KMS-11 (cell line): ENCODE data around the gene SHISA8.

Source experiments
- H2AFZ ChIP-seq: fragments of 200-600 bp; sonication (generic); 2 replicates; pipeline ENCODE4 v1.6.1; 2016; ENCODE audit warnings: antibody characterized with exemption, mixed run types, low read depth
- H3K27ac ChIP-seq: fragments of 200-600 bp; sonication (generic); 2 replicates; pipeline ENCODE4 v1.6.1; 2016; ENCODE audit warnings: mild to moderate bottlenecking, mixed run types
- H3K27me3 ChIP-seq: fragments of 200-600 bp; sonication (generic); 2 replicates; pipeline ENCODE4 v1.6.1; 2017; ENCODE audit warnings: mild to moderate bottlenecking, low read depth, mixed run types, moderate library complexity; ENCODE audit not compliant: insufficient read depth
- H3K36me3 ChIP-seq: fragments of 200-600 bp; sonication (generic); 2 replicates; pipeline ENCODE4 v1.6.1; 2017; ENCODE audit warnings: mild to moderate bottlenecking, mixed run types; ENCODE audit not compliant: insufficient read depth
- H3K4me1 ChIP-seq: fragments of 200-600 bp; sonication (generic); 2 replicates; pipeline ENCODE4 v1.6.1; 2016; ENCODE audit warnings: mild to moderate bottlenecking, low read depth, mixed run types; ENCODE audit not compliant: poor library complexity, severe bottlenecking
- H3K4me2 ChIP-seq: fragments of 200-600 bp; sonication (generic); 2 replicates; pipeline ENCODE4 v1.7.0; 2016; ENCODE audit warnings: mild to moderate bottlenecking, mixed run types
- H3K4me3 ChIP-seq: fragments of 200-600 bp; sonication (generic); IDR thresholded peaks from 2 replicates; pipeline ENCODE4 v1.6.1; 2017; ENCODE audit warnings: low read depth, low read length, mixed read lengths; ENCODE audit not compliant: insufficient read depth
- H3K79me2 ChIP-seq: fragments of 200-600 bp; sonication (generic); 2 replicates; pipeline ENCODE4 v1.6.1; 2016; ENCODE audit warnings: low read depth, mixed run types; ENCODE audit not compliant: insufficient read depth
- H3K9ac ChIP-seq: fragments of 200-600 bp; sonication (generic); 2 replicates; pipeline ENCODE4 v1.6.1; 2016; ENCODE audit warnings: mild to moderate bottlenecking, mixed run types
- H4K20me1 ChIP-seq: fragments of 200-600 bp; sonication (generic); 2 replicates; pipeline ENCODE4 v1.6.1; 2016; ENCODE audit warnings: mild to moderate bottlenecking, mixed run types; ENCODE audit not compliant: insufficient read depth
- TF ChIP-seq, protein P1 (sequence below): fragments of 200-600 bp; sonication (generic); conservative IDR thresholded peaks from 2 replicates; pipeline ENCODE4 v1.6.1; 2017; ENCODE audit warnings: low read depth, mild to moderate bottlenecking, antibody characterized with exemption, low read length, moderate library complexity, mixed read lengths

The SHISA8 gene

DNA sequence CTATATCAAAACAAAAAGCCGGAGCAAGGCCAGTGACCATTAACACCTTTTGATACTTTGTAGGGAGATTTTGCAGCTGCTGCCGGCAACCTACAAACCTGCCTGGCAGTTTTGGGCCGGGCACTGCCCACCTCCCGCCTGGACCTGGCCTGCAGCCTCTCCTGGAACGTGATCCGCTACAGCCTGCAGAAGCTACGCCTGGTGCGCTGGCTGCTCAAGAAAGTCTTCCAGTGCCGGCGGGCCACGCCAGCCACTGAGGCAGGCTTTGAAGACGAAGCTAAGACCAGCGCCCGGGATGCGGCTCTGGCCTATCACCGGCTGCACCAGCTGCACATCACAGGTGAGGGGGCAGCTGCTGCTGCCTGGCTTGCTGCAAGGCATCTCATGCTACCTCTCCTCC, 34.2 kb downstream of the SHISA8 start:
- H4K20me1 ChIP-seq = no peaks in the 10 kb centered on the region
- no peak overlapping the region for H3K4me3 ChIP-seq
- no peak overlapping the region for H3K27ac ChIP-seq
- no peaks in the 10 kb centered on the region for H3K4me1 ChIP-seq
- H3K4me2 ChIP-seq = no peak overlapping the region
- no peaks in the 10 kb centered on the region for H3K27me3 ChIP-seq
- H3K79me2 ChIP-seq = no peaks in the 10 kb centered on the region
- TF ChIP-seq, protein P1, sequence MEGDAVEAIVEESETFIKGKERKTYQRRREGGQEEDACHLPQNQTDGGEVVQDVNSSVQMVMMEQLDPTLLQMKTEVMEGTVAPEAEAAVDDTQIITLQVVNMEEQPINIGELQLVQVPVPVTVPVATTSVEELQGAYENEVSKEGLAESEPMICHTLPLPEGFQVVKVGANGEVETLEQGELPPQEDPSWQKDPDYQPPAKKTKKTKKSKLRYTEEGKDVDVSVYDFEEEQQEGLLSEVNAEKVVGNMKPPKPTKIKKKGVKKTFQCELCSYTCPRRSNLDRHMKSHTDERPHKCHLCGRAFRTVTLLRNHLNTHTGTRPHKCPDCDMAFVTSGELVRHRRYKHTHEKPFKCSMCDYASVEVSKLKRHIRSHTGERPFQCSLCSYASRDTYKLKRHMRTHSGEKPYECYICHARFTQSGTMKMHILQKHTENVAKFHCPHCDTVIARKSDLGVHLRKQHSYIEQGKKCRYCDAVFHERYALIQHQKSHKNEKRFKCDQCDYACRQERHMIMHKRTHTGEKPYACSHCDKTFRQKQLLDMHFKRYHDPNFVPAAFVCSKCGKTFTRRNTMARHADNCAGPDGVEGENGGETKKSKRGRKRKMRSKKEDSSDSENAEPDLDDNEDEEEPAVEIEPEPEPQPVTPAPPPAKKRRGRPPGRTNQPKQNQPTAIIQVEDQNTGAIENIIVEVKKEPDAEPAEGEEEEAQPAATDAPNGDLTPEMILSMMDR = no peak
- no peak overlapping the region for H3K9ac ChIP-seq
- H3K36me3 ChIP-seq = peaks cover 4% of the 10 kb centered on the region; the same call in 1 of the 2 replicates
- H2AFZ ChIP-seq = no peak overlapping the region

DNA sequence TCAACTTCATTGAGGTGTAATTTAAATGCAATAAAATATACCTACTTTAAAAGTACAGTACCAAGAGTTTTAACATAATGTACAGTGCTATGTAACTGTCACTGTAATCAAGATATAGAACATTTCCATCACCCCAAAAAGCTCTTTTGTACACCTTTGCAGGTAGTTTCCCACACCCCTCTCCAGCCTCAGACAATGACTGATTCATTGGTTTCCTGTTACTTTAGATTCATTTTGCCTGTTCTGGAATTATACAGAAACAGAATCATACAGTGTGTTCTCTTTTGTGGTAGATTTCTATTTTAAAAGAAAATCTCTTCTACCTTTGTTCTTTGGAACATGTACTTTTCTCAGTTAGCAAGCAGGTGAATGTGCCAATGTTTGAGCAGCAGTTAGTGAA, 38.2 kb downstream of the SHISA8 start:
- H3K36me3 ChIP-seq = peaks cover 4% of the 10 kb centered on the region; the same call in 1 of the 2 replicates
- peaks cover 2% of the 10 kb centered on the region for H3K4me1 ChIP-seq

DNA sequence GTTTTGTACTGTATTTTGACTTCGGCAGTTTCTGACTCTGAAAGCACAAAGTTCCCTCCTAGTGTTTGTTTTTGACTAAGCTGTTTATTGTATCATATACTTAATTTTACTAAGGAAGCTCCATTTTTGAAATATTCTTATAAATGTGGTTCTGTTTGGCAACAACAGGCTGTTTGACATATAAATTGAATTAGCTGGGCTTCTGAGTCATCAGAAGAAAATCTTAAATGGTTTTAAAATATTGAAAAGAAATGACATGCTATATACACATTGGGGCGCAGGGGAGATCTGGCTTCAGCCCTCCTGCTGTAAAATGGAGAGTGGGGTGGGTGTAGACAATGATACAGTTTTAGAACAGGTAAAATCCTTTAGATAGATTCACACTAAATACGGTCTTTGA, 38.6 kb downstream of the SHISA8 start:
- Histone ChIP-seq H3K4me2 (no peak overlapping the region), H3K27me3 (no peaks in the 10 kb centered on the region), H3K79me2 (no peaks in the 10 kb centered on the region), H3K4me3 (no peak overlapping the region), H4K20me1 (no peaks in the 10 kb centered on the region), H3K4me1 (peaks cover 2% of the 10 kb centered on the region), H3K36me3 (peaks cover 4% of the 10 kb centered on the region; the same call in 1 of the 2 replicates), H3K27ac (no peak overlapping the region), H2AFZ (no peak overlapping the region), H3K9ac (no peak overlapping the region)
- TF ChIP-seq, protein P1 = no peak

More for the DNA sequence above, 38.2 kb downstream of the SHISA8 start:
- Histone ChIP-seq H4K20me1 (no peaks in the 10 kb centered on the region), H3K27ac (no peak overlapping the region), H3K9ac (no peak overlapping the region), H3K4me3 (no peak overlapping the region), H3K4me2 (no peak overlapping the region), H3K27me3 (no peaks in the 10 kb centered on the region), H3K79me2 (no peaks in the 10 kb centered on the region), H2AFZ (no peak overlapping the region)
- TF ChIP-seq, protein P1 = no peak

DNA sequence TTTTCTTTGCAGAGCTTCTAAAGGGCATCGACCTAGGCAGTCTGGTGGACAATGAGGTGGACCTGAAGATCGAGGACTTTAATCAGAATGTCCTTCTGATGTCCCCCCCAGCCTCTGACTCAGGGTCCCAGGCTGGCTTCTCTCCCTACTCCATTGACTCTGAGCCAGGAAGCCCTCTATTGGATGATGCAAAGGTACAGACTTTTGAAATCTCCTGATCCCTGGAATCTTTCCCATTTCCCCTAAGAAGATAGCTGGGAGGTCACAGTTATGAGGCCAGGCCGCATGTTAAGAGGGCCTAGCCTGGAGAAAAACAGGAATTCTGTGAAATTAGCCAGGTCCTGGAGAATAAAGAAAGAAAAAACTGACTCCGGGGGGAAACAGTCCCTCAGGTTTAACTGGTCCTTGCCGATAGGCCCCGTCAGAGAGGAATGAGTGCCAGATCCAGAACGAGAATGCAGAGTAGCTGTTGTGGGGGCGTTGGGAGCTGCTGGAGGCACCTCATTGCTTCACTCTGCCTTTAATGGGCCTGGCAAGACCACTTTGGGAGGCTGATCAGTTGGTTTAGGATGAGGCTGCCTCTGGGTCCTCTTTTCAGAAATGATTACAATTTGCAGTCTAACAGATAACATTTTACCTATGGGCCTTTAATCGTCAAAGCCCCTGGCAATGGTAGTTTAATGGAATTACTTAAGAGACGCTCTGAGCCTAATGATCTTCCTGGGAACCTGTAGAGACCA, 39.2 kb downstream of the SHISA8 start:
- Histone ChIP-seq H3K4me2 (no peak overlapping the region), H3K9ac (no peak overlapping the region)

More for the DNA sequence above, 39.2 kb downstream of the SHISA8 start:
- TF ChIP-seq, protein P1 = no peak
- Histone ChIP-seq H3K4me1 (peaks cover 2% of the 10 kb centered on the region), H3K27ac (no peak overlapping the region), H3K27me3 (no peaks in the 10 kb centered on the region), H3K4me3 (no peak overlapping the region), H4K20me1 (no peaks in the 10 kb centered on the region), H3K79me2 (no peaks in the 10 kb centered on the region), H2AFZ (no peak overlapping the region), H3K36me3 (peaks cover 4% of the 10 kb centered on the region; the same call in 1 of the 2 replicates)
